Measurements from ENCODE around the gene FGFR3.

The FGFR3 gene

GRCh38 chr4:1815997-1816860 is 23.1 kb downstream of the FGFR3 start:
- no peak for TF ChIP-seq POLR2AphosphoS5 (IDR thresholded peaks at IDR 0.05; ENCODE audit: low read depth, low read length)
- no peak for TF ChIP-seq POLR2A (IDR thresholded peaks at IDR 0.05; ENCODE audit: low read depth, low read length)
- TF ChIP-seq TAF1 (IDR thresholded peaks at IDR 0.05; ENCODE audit: borderline replicate concordance, low read depth, low read length) = no peak
- FAIRE-seq (no peak), DNase-seq (ENCODE audit: insufficient read length) (no peak)

- FAIRE-seq (no peak), DNase-seq (ENCODE audit: insufficient read length) (no peak)
- TF ChIP-seq POLR2AphosphoS5 (IDR thresholded peaks at IDR 0.05; ENCODE audit: low read depth, low read length) = no peak
- no peak for TF ChIP-seq POLR2A (IDR thresholded peaks at IDR 0.05; ENCODE audit: low read depth, low read length)
- TF ChIP-seq TAF1 (IDR thresholded peaks at IDR 0.05; ENCODE audit: borderline replicate concordance, low read depth, low read length) = no peak
Observed at GRCh38 chr4:1819284-1819683, 26.2 kb downstream of the FGFR3 start.

GRCh38 chr4:1819816-1820215 is 26.7 kb downstream of the FGFR3 start:
- TF ChIP-seq POLR2A (IDR thresholded peaks at IDR 0.05; ENCODE audit: low read depth, low read length) (no peak), POLR2AphosphoS5 (IDR thresholded peaks at IDR 0.05; ENCODE audit: low read depth, low read length) (no peak), TAF1 (IDR thresholded peaks at IDR 0.05; ENCODE audit: borderline replicate concordance, low read depth, low read length) (no peak)
- no peak for DNase-seq (ENCODE audit: insufficient read length)
- no peak for FAIRE-seq

- FAIRE-seq = no peak
- DNase-seq (ENCODE audit: insufficient read length) = no peak
- no peak for TF ChIP-seq POLR2A (IDR thresholded peaks at IDR 0.05; ENCODE audit: low read depth, low read length)
- TF ChIP-seq POLR2AphosphoS5 (IDR thresholded peaks at IDR 0.05; ENCODE audit: low read depth, low read length) = no peak
- no peak for TF ChIP-seq TAF1 (IDR thresholded peaks at IDR 0.05; ENCODE audit: borderline replicate concordance, low read depth, low read length)
Observed at GRCh38 chr4:1821679-1822567, 28.8 kb downstream of the FGFR3 start.

- FAIRE-seq (no peak), DNase-seq (ENCODE audit: insufficient read length) (no peak)
- TF ChIP-seq POLR2A (IDR thresholded peaks at IDR 0.05; ENCODE audit: low read depth, low read length) = no peak
- TF ChIP-seq POLR2AphosphoS5 (IDR thresholded peaks at IDR 0.05; ENCODE audit: low read depth, low read length) = no peak
- no peak for TF ChIP-seq TAF1 (IDR thresholded peaks at IDR 0.05; ENCODE audit: borderline replicate concordance, low read depth, low read length)
Observed at GRCh38 chr4:1822568-1823544, 29.8 kb downstream of the FGFR3 start.

GRCh38 chr4:1823545-1823932 is 30.4 kb downstream of the FGFR3 start:
- no peak for TF ChIP-seq TAF1 (IDR thresholded peaks at IDR 0.05; ENCODE audit: borderline replicate concordance, low read depth, low read length)
- no peak for TF ChIP-seq POLR2AphosphoS5 (IDR thresholded peaks at IDR 0.05; ENCODE audit: low read depth, low read length)
- TF ChIP-seq POLR2A (IDR thresholded peaks at IDR 0.05; ENCODE audit: low read depth, low read length) = no peak
- FAIRE-seq = no peak
- DNase-seq (ENCODE audit: insufficient read length) = no peak

GRCh38 chr4:1824746-1825145 is 31.7 kb downstream of the FGFR3 start:
- DNase-seq (ENCODE audit: insufficient read length) (no peak), FAIRE-seq (no peak)
- TF ChIP-seq TAF1 (IDR thresholded peaks at IDR 0.05; ENCODE audit: borderline replicate concordance, low read depth, low read length) (no peak), POLR2A (IDR thresholded peaks at IDR 0.05; ENCODE audit: low read depth, low read length) (no peak), POLR2AphosphoS5 (IDR thresholded peaks at IDR 0.05; ENCODE audit: low read depth, low read length) (no peak)

GRCh38 chr4:1825326-1825725 is 32.2 kb downstream of the FGFR3 start:
- FAIRE-seq (no peak), DNase-seq (ENCODE audit: insufficient read length) (no peak)
- no peak for TF ChIP-seq POLR2AphosphoS5 (IDR thresholded peaks at IDR 0.05; ENCODE audit: low read depth, low read length)
- TF ChIP-seq POLR2A (IDR thresholded peaks at IDR 0.05; ENCODE audit: low read depth, low read length) = no peak

- DNase-seq (ENCODE audit: insufficient read length) (no peak), FAIRE-seq (no peak)
- TF ChIP-seq POLR2AphosphoS5 (IDR thresholded peaks at IDR 0.05; ENCODE audit: low read depth, low read length) = no peak
- no peak for TF ChIP-seq TAF1 (IDR thresholded peaks at IDR 0.05; ENCODE audit: borderline replicate concordance, low read depth, low read length)
- no peak for TF ChIP-seq POLR2A (IDR thresholded peaks at IDR 0.05; ENCODE audit: low read depth, low read length)
Observed at GRCh38 chr4:1826531-1827350, 33.6 kb downstream of the FGFR3 start.

- FAIRE-seq = no peak
- no peak for DNase-seq (ENCODE audit: insufficient read length)
- no peak for TF ChIP-seq POLR2A (IDR thresholded peaks at IDR 0.05; ENCODE audit: low read depth, low read length)
- TF ChIP-seq POLR2AphosphoS5 (IDR thresholded peaks at IDR 0.05; ENCODE audit: low read depth, low read length) = no peak
- no peak for TF ChIP-seq TAF1 (IDR thresholded peaks at IDR 0.05; ENCODE audit: borderline replicate concordance, low read depth, low read length)
Observed at GRCh38 chr4:1830234-1830633, 37.1 kb downstream of the FGFR3 start.

Measured in GM12892 (cell line).